ENCODE results near the gene RAB28. TPM values are rescaled to one million over a fixed set of nuclear protein-coding genes. Genes with fewer than 3 reads are reported as not detected.

Gene RAB28
- total and polyA plus RNA-seq, 2 of the 8 experiments (the other 6 are each of a cell fraction or from before 2014, with no cell fraction given): 16.0 to 18.7 TPM

GRCh38 chr4:13483768-13484121, 395 bp downstream of the RAB28 start:
- Histone ChIP-seq H3K18ac (ENCODE audit: extremely low read depth, low read length) (no peak overlapping the region), H3K36me3 (ENCODE audit: control insufficient read depth in 2 of 4, insufficient read depth in 4 of 4, low read length in 3 of 4) (no peaks in the 10 kb centered on the region), H4K20me1 (replicated peaks in 1 of 2; ENCODE audit: control insufficient read depth in 1 of 2, insufficient read depth in 2 of 2, low read length in 2 of 2) (no peaks in the 10 kb centered on the region), H3K79me1 (ENCODE audit: low read depth, low read length) (no peaks in the 10 kb centered on the region), H2BK20ac (ENCODE audit: low read length) (no peak overlapping the region), H4K91ac (replicated peaks; ENCODE audit: insufficient read length, low read length) (no peak overlapping the region), H4K5ac (ENCODE audit: insufficient read length, low read depth, low read length) (peak overlapping the region; percentile 25), H3K4me1 (replicated peaks in 1 of 4; ENCODE audit: control insufficient read depth in 3 of 4, insufficient read depth in 4 of 4, low read length in 3 of 4) (peaks cover 0 to 5% (median 1%) of the 10 kb centered on the region in 4 experiments; a peak in 3 of 7 replicates), H3K23me2 (ENCODE audit: low read depth, low read length) (peaks cover 6% of the 10 kb centered on the region; the same call in 1 of the 2 replicates), H3K4me2 (ENCODE audit: insufficient read depth in 1 of 2, low read depth in 2 of 2, low read length in 2 of 2) (peak overlapping the region; percentile 89 to 94), H2AK5ac (ENCODE audit: low read depth, low read length) (no peak overlapping the region), H2BK120ac (replicated peaks; ENCODE audit: low read depth, low read length) (no peak overlapping the region), H3K27me3 (replicated peaks in 1 of 4; ENCODE audit: control insufficient read depth in 3 of 4, extremely low read depth in 1 of 4, insufficient read depth in 3 of 4, low read length in 3 of 4) (no peaks in the 10 kb centered on the region), H3K4me3 (ENCODE audit: extremely low read depth in 1 of 4, insufficient read depth in 2 of 4, low read depth in 3 of 4, low read length in 4 of 4) (peak overlapping the region; percentile 75 to 95 (median 84)), H2BK15ac (ENCODE audit: low read length) (no peak overlapping the region), H3K9ac (replicated peaks in 1 of 4; ENCODE audit: extremely low read depth in 1 of 4, low read depth in 3 of 4, low read length in 3 of 4) (peak overlapping the region; percentile 49 to 92 (median 66)), H2AFZ (ENCODE audit: low read length) (peak overlapping the region; percentile 64), H2BK12ac (ENCODE audit: low read depth, low read length) (no peak overlapping the region), H2BK5ac (ENCODE audit: low read depth, low read length) (no peak overlapping the region), H3K56ac (replicated peaks; ENCODE audit: insufficient read length, low read depth, low read length) (peak overlapping the region; percentile 32), H3K79me2 (ENCODE audit: control insufficient read depth in 1 of 2, insufficient read depth in 2 of 2, low read length in 2 of 2) (peaks cover 0 to 34% of the 10 kb centered on the region in 2 experiments; a peak in 2 of 4 replicates), H3K9me3 (ENCODE audit: insufficient read depth in 2 of 2, low read depth in 1 of 2, low read length in 1 of 2) (no peaks in the 10 kb centered on the region; a peak in 1 of 4 replicates), H3K14ac (ENCODE audit: insufficient read length) (no peak overlapping the region), H4K8ac (ENCODE audit: extremely low read depth, insufficient read depth, low read length) (peak overlapping the region; percentile 53; the same call in 1 of the 2 replicates), H3K4ac (replicated peaks; ENCODE audit: insufficient read length, low read depth, low read length) (no peak overlapping the region), H3K27ac (ENCODE audit: low read depth, low read length) (peak overlapping the region; percentile 98; the same call in 1 of the 2 replicates), H3K23ac (ENCODE audit: insufficient read length) (no peak overlapping the region)
- ChIA-PET CTCF (ENCODE audit: partially characterized antibody) (interaction anchor here (0.7 to 1.9 kb wide), 5 partner anchors 12 to 52 kb away, joined by 3 to 6 read pairs (median 5); no protein-coding TSS in a partner anchor), POLR2A (ENCODE audit: partially characterized antibody) (interaction anchor here (0.6 to 1.3 kb wide), 13 partner anchors 11 to 1709 kb away, joined by 3 to 6 read pairs (median 3); no protein-coding TSS in a partner anchor)
- DNase-seq (ENCODE audit: low read depth in 1 of 2, low spot score in 2 of 2) (no peak), FAIRE-seq (no peak)
- 2% methylated on average over 12 of the region's 30 CpGs; no CpG with 5 or more reads in 1 of the 2 experiments for WGBS, 2 experiments (ENCODE audit: extremely low coverage in 1 of 2, insufficient coverage in 1 of 2, insufficient read length in 1 of 2, insufficient replicate concordance in 2 of 2, low coverage in 1 of 2, low lambda C conversion rate in 2 of 2, missing lambda C conversion rate in 1 of 2)
- TF ChIP-seq ATF3 (IDR thresholded peaks at IDR 0.05; ENCODE audit: insufficient read depth, low read depth, low read length): no peak
- TF ChIP-seq POLR2A (IDR thresholded peaks at IDR 0.05; ENCODE audit: control extremely low read depth in 1 of 2, low read depth in 2 of 2, low read length in 2 of 2): peak in 1 of 2 experiments; percentile 45; a peak in 1 of 3 replicates
- no peak for TF ChIP-seq HDAC6 (IDR thresholded peaks at IDR 0.05; ENCODE audit: low read depth, low read length)
- no peak for TF ChIP-seq RXRA (IDR thresholded peaks at IDR 0.05; ENCODE audit: insufficient read depth, low read depth, low read length)
- TF ChIP-seq POLR2AphosphoS5 (IDR thresholded peaks at IDR 0.05; ENCODE audit: low read depth, low read length): peak; percentile 38; the same call in 1 of the 2 replicates
- peak; percentile 68; the same call in 1 of the 2 replicates for TF ChIP-seq RBBP5 (IDR thresholded peaks at IDR 0.05; ENCODE audit: borderline replicate concordance, low read depth, low read length)
- no peak for TF ChIP-seq POU5F1 (IDR thresholded peaks at IDR 0.05; ENCODE audit: low read depth, low read length)
- TF ChIP-seq E2F6 (IDR thresholded peaks at IDR 0.05): peak; percentile 53; the same call in 1 of the 2 replicates
- 0 out of 4 replicates have a peak, but pooled peaks have one; percentile 48 to 49 for TF ChIP-seq SIN3A (conservative IDR thresholded peaks at IDR 0.05 in 1 of 2, IDR thresholded peaks at IDR 0.05 in 1 of 2; ENCODE audit: low read depth in 1 of 2, low read length in 2 of 2)
- TF ChIP-seq SAP30 (IDR thresholded peaks at IDR 0.05; ENCODE audit: insufficient read depth, insufficient replicate concordance, low read length): peak; percentile 32
- TF ChIP-seq CTBP2 (IDR thresholded peaks at IDR 0.05; ENCODE audit: borderline replicate concordance, insufficient read depth, insufficient read length, low read length): no peak

Data from H1 (cell line).